A673 (cell line): ENCODE data around the gene TMEM158. TPM values are rescaled to one million over a fixed set of nuclear protein-coding genes. Genes with fewer than 3 reads are reported as not detected.

Experiments
- BruUV-seq: library from RNA; stranded (reverse); fragments of 400-500 nt; replicated peaks from 2 replicates; lab custom pipeline; 2021; lab: Mats Ljungman, UMichigan
- CTCF ChIA-PET: fragments of 300-600 bp; sonication (Branson Sonifier 250); formaldehyde crosslinking; loops from one replicate; lab custom pipeline; 2022; ENCODE audit warnings: antibody characterized with exemption; lab: Charles Lee
- POLR2A ChIA-PET: fragments of 300-600 bp; sonication (Branson Sonifier 250); formaldehyde crosslinking; loops from one replicate; lab custom pipeline; 2022; ENCODE audit warnings: antibody characterized with exemption; ENCODE audit not compliant: low non-redundant PET; lab: Charles Lee
- DNase-seq: peaks from one replicate; pipeline ENCODE4 v3.0.0-alpha.2; 2015; ENCODE audit warnings: low spot score
- H3K27ac ChIP-seq: fragments of 200-600 bp; sonication (generic); 2 replicates; pipeline ENCODE4 v1.5.1; 2016; ENCODE audit warnings: mixed run types, low read depth, mild to moderate bottlenecking, mixed read lengths, antibody characterized with exemption, low read length; ENCODE audit not compliant: poor library complexity, severe bottlenecking
- H3K27me3 ChIP-seq: fragments of 200-600 bp; sonication (generic); replicated peaks from 2 replicates; pipeline ENCODE4 v1.6.1; 2017; ENCODE audit warnings: mixed run types, low read depth, mild to moderate bottlenecking, mixed read lengths, antibody characterized with exemption, low read length; ENCODE audit not compliant: insufficient read depth, poor library complexity
- H3K36me3 ChIP-seq: fragments of 200-600 bp; sonication (generic); 2 replicates; pipeline ENCODE4 v1.6.1; 2016; ENCODE audit warnings: mixed run types, mild to moderate bottlenecking, mixed read lengths, antibody characterized with exemption, low read length; ENCODE audit not compliant: insufficient read depth, poor library complexity, severe bottlenecking
- H3K4me1 ChIP-seq: fragments of 200-600 bp; sonication (generic); 2 replicates; pipeline ENCODE4 v1.6.1; 2017; ENCODE audit warnings: mixed run types, mild to moderate bottlenecking, mixed read lengths, antibody characterized with exemption, low read length; ENCODE audit not compliant: insufficient read depth, poor library complexity, severe bottlenecking
- H3K4me3 ChIP-seq: fragments of 200-600 bp; sonication (generic); 2 replicates; pipeline ENCODE4 v1.5.1; 2016; ENCODE audit warnings: low read depth, mixed run types, mild to moderate bottlenecking, mixed read lengths, low read length; ENCODE audit not compliant: poor library complexity, severe bottlenecking
- H3K9me3 ChIP-seq: fragments of 200-600 bp; sonication (generic); 2 replicates; pipeline ENCODE4 v1.6.1; 2016; ENCODE audit warnings: mixed run types, low read depth, mild to moderate bottlenecking, mixed read lengths, antibody characterized with exemption, low read length; ENCODE audit not compliant: poor library complexity, severe bottlenecking
- CTCF ChIP-seq: fragments of 300-800, 200-600 bp; sonication (generic); conservative IDR thresholded peaks from 2 replicates; pipeline ENCODE4 v1.5.1; 2017; ENCODE audit warnings: low read depth, mild to moderate bottlenecking, antibody characterized with exemption, low read length, moderate library complexity, mixed read lengths
- EZH2 ChIP-seq: fragments of 200-600 bp; sonication (generic); IDR thresholded peaks from 2 replicates; pipeline ENCODE4 v1.6.1; 2017; ENCODE audit warnings: borderline replicate concordance, low read depth, mild to moderate bottlenecking, mixed read lengths, antibody characterized with exemption, low read length; ENCODE audit not compliant: poor library complexity, severe bottlenecking
- intact Hi-C: fragments of 100-400 bp; cut with micrococcal nuclease; formaldehyde crosslinking; loops from one replicate; pipeline ENCODE4 v1.10.0; 2022; ENCODE audit not compliant: unreplicated experiment
- total RNA-seq: library from RNA; stranded (reverse); gene quantifications from 2 replicates; pipeline ENCODE4 v1.2.3, GENCODE V29; 2021

The TMEM158 gene
- total RNA-seq, 1 experiment from 2014 or later, result 6.1 TPM

- no peak for DNase-seq
- CTCF ChIA-PET, result no interaction called here
- POLR2A ChIA-PET, result no interaction called here
- no peak overlapping the region for H3K4me3 ChIP-seq
- no peaks in the 10 kb centered on the region for H3K9me3 ChIP-seq
- H3K4me1 ChIP-seq, result peaks cover 6% of the 10 kb centered on the region
- intact Hi-C loops, result no loop called here
- no TSS peak for BruUV-seq
- TF ChIP-seq CTCF (no peak), EZH2 (no peak)
- no peak overlapping the region for H3K27ac ChIP-seq
- no peaks in the 10 kb centered on the region for H3K27me3 ChIP-seq
- no peaks in the 10 kb centered on the region for H3K36me3 ChIP-seq
These were observed 34.7 kb downstream of the TMEM158 start for GRCh38 chr3:45191424-45191823.

GRCh38 chr3:45188719-45189659, 37.1 kb downstream of the TMEM158 start:
- Histone ChIP-seq H3K4me3 (no peak overlapping the region), H3K4me1 (peaks cover 6% of the 10 kb centered on the region), H3K9me3 (no peaks in the 10 kb centered on the region), H3K36me3 (no peaks in the 10 kb centered on the region), H3K27ac (no peak overlapping the region), H3K27me3 (no peaks in the 10 kb centered on the region)
- BruUV-seq, result no TSS peak
- CTCF ChIA-PET, result no interaction called here
- POLR2A ChIA-PET, result no interaction called here
- DNase-seq, result no peak
- intact Hi-C loops, result no loop called here
- TF ChIP-seq CTCF (no peak), EZH2 (no peak)

GRCh38 chr3:45187694-45188141, 38.4 kb downstream of the TMEM158 start:
- H3K36me3 ChIP-seq, result no peaks in the 10 kb centered on the region
- no peak overlapping the region for H3K27ac ChIP-seq
- CTCF ChIA-PET, result no interaction called here
- intact Hi-C loops, result no loop called here
- H3K27me3 ChIP-seq, result no peaks in the 10 kb centered on the region
- H3K9me3 ChIP-seq, result no peaks in the 10 kb centered on the region
- H3K4me1 ChIP-seq, result peaks cover 18% of the 10 kb centered on the region
- TF ChIP-seq CTCF, result no peak
- no peak for TF ChIP-seq EZH2
- H3K4me3 ChIP-seq, result no peak overlapping the region
- no peak for DNase-seq
- no TSS peak for BruUV-seq
- POLR2A ChIA-PET, result no interaction called here
